ENCODE measurements around the gene CR1. TPM values are rescaled to one million over a fixed set of nuclear protein-coding genes. Genes with fewer than 3 reads are reported as not detected.
A peak's percentile ranks its signal among the peaks of the same experiment; 100 is the strongest.

The CR1 gene
- total and polyA plus RNA-seq, 2 of the 8 experiments (the other 6 are each of a cell fraction or from before 2014, with no cell fraction given): 0.15 to 0.22 TPM

GRCh38 chr1:207455183-207455754 lies 40.7 kb upstream of the CR1 start:
- H4K20me1 ChIP-seq (replicated peaks in 1 of 2; ENCODE audit: control insufficient read depth in 1 of 2, insufficient read depth in 2 of 2, low read length in 2 of 2): no peaks in the 10 kb centered on the region
- H3K79me1 ChIP-seq (ENCODE audit: low read depth, low read length): no peaks in the 10 kb centered on the region
- peaks cover 5% of the 10 kb centered on the region; the same call in 1 of the 2 replicates for H3K23me2 ChIP-seq (ENCODE audit: low read depth, low read length)
- H3K27ac ChIP-seq (ENCODE audit: low read depth, low read length): no peak overlapping the region
- WGBS, 2 experiments (ENCODE audit: extremely low coverage in 1 of 2, insufficient coverage in 1 of 2, insufficient read length in 1 of 2, insufficient replicate concordance in 2 of 2, low coverage in 1 of 2, low lambda C conversion rate in 2 of 2, missing lambda C conversion rate in 1 of 2): 67% methylated on average over 6 of the region's 6 CpGs; no CpG with 5 or more reads in 1 of the 2 experiments
- no peak overlapping the region for H2BK5ac ChIP-seq (ENCODE audit: low read depth, low read length)
- no peak overlapping the region for H2BK12ac ChIP-seq (ENCODE audit: low read depth, low read length)
- no peak overlapping the region for H3K9ac ChIP-seq (replicated peaks in 1 of 4; ENCODE audit: extremely low read depth in 1 of 4, low read depth in 3 of 4, low read length in 3 of 4)
- H4K5ac ChIP-seq (ENCODE audit: insufficient read length, low read depth, low read length): no peak overlapping the region
- no peak overlapping the region for H4K8ac ChIP-seq (ENCODE audit: extremely low read depth, insufficient read depth, low read length)
- ChIA-PET CTCF (ENCODE audit: partially characterized antibody) (interaction anchor here (0.7 to 2.1 kb wide), 7 partner anchors 13 to 58 kb away, joined by 3 to 8 read pairs (median 3); no protein-coding TSS in a partner anchor), POLR2A (ENCODE audit: partially characterized antibody) (interaction anchor here (1.2 to 1.8 kb wide), 4 partner anchors 8 to 178 kb away, joined by 3 to 7 read pairs (median 4); partner anchors contain the start of gene CR1)
- no peak overlapping the region for H3K56ac ChIP-seq (replicated peaks; ENCODE audit: insufficient read length, low read depth, low read length)
- H2AFZ ChIP-seq (ENCODE audit: low read length): no peak overlapping the region
- no peak overlapping the region for H3K14ac ChIP-seq (ENCODE audit: insufficient read length)
- no peaks in the 10 kb centered on the region for H3K9me3 ChIP-seq (ENCODE audit: insufficient read depth in 2 of 2, low read depth in 1 of 2, low read length in 1 of 2)
- no peak overlapping the region for H3K4ac ChIP-seq (replicated peaks; ENCODE audit: insufficient read length, low read depth, low read length)
- peak overlapping the region in 1 of 4 experiments; percentile 73; a peak in 3 of 8 replicates for H3K4me3 ChIP-seq (ENCODE audit: extremely low read depth in 1 of 4, insufficient read depth in 2 of 4, low read depth in 3 of 4, low read length in 4 of 4)
- no peak overlapping the region for H4K91ac ChIP-seq (replicated peaks; ENCODE audit: insufficient read length, low read length)
- no peak overlapping the region for H2BK15ac ChIP-seq (ENCODE audit: low read length)
- no peaks in the 10 kb centered on the region for H3K4me1 ChIP-seq (replicated peaks in 1 of 4; ENCODE audit: control insufficient read depth in 3 of 4, insufficient read depth in 4 of 4, low read length in 3 of 4)
- H2AK5ac ChIP-seq (ENCODE audit: low read depth, low read length): no peak overlapping the region
- H2BK120ac ChIP-seq (replicated peaks; ENCODE audit: low read depth, low read length): no peak overlapping the region
- no peaks in the 10 kb centered on the region for H3K36me3 ChIP-seq (ENCODE audit: control insufficient read depth in 2 of 4, insufficient read depth in 4 of 4, low read length in 3 of 4)
- TF ChIP-seq POLR2AphosphoS5 (IDR thresholded peaks at IDR 0.05; ENCODE audit: low read depth, low read length) (no peak), TEAD4 (IDR thresholded peaks at IDR 0.05; ENCODE audit: low read depth, low read length) (no peak), MAFK (IDR thresholded peaks at IDR 0.05; ENCODE audit: low read depth, low read length) (no peak), TAF7 (optimal IDR thresholded peaks at IDR 0.05; ENCODE audit: borderline replicate concordance, low read depth, low read length) (no peak), RAD21 (IDR thresholded peaks at IDR 0.05 in 1 of 2, conservative IDR thresholded peaks at IDR 0.05 in 1 of 2; ENCODE audit: low read depth in 2 of 2, low read length in 2 of 2) (no peak)
- H3K18ac ChIP-seq (ENCODE audit: extremely low read depth, low read length): no peak overlapping the region
- no peak overlapping the region for H2BK20ac ChIP-seq (ENCODE audit: low read length)
- no peaks in the 10 kb centered on the region for H3K79me2 ChIP-seq (ENCODE audit: control insufficient read depth in 1 of 2, insufficient read depth in 2 of 2, low read length in 2 of 2)
- DNase-seq (ENCODE audit: low read depth in 1 of 2, low spot score in 2 of 2) (no peak), FAIRE-seq (no peak)
- H3K27me3 ChIP-seq (replicated peaks in 1 of 4; ENCODE audit: control insufficient read depth in 3 of 4, extremely low read depth in 1 of 4, insufficient read depth in 3 of 4, low read length in 3 of 4): peaks cover 2 to 30% (median 14%) of the 10 kb centered on the region in 4 experiments
- peak overlapping the region; percentile 51 to 88; a peak in 2 of 4 replicates for H3K4me2 ChIP-seq (ENCODE audit: insufficient read depth in 1 of 2, low read depth in 2 of 2, low read length in 2 of 2)
- no peak overlapping the region for H3K23ac ChIP-seq (ENCODE audit: insufficient read length)
